Mesothelial cell of epicardium (in vitro differentiated cells): ENCODE measurements around the gene HTR3D. TPM values are rescaled to one million over a fixed set of nuclear protein-coding genes. Genes with fewer than 3 reads are reported as not detected.

Source experiments
- DNase-seq, 2 experiments: peaks; one replicate each; pipeline ENCODE4 v3.0.0; 2021; ENCODE audit warnings: low spot score in 2 of 2; ENCODE audit not compliant: unreplicated experiment in 2 of 2
- H3K27ac Mint-ChIP-seq: 2 replicates; pipeline ENCODE4 v1.8.0; 2021; ENCODE audit warnings: mixed read lengths
- H3K27me3 Mint-ChIP-seq: 2 replicates; pipeline ENCODE4 v1.8.0; 2021; ENCODE audit warnings: low read depth, mixed read lengths
- H3K36me3 Mint-ChIP-seq: 2 replicates; pipeline ENCODE4 v1.8.0; 2021; ENCODE audit warnings: mixed read lengths
- H3K4me1 Mint-ChIP-seq: 2 replicates; pipeline ENCODE4 v1.8.0; 2021; ENCODE audit warnings: mixed read lengths
- H3K4me3 Mint-ChIP-seq: 2 replicates; pipeline ENCODE4 v1.8.0; 2021; ENCODE audit warnings: mild to moderate bottlenecking, moderate library complexity, mixed read lengths
- H3K9me3 Mint-ChIP-seq: 2 replicates; pipeline ENCODE4 v1.8.0; 2021; ENCODE audit warnings: mixed read lengths
- CTCF ChIP-seq: fragments of 200-600 bp; sonication (generic); IDR thresholded peaks from one replicate; pipeline ENCODE4 v1.5.0; 2021; ENCODE audit warnings: antibody characterized with exemption; ENCODE audit not compliant: unreplicated experiment
- total RNA-seq: library from RNA; stranded (reverse); gene quantifications from 3 replicates; pipeline ENCODE4 v1.2.1, GENCODE V29; 2021

HTR3D gene
- total RNA-seq, 1 donor from 2014 or later = not detected

GRCh38 chr3:184039414-184039813 is 7.9 kb downstream of the HTR3D start:
- no peak for DNase-seq
- H3K36me3 Mint-ChIP-seq = no peaks in the 10 kb centered on the region
- no peaks in the 10 kb centered on the region for H3K9me3 Mint-ChIP-seq
- H3K27ac Mint-ChIP-seq = no peak overlapping the region
- peaks cover 7% of the 10 kb centered on the region for H3K27me3 Mint-ChIP-seq
- no peaks in the 10 kb centered on the region for H3K4me1 Mint-ChIP-seq
- H3K4me3 Mint-ChIP-seq = no peak overlapping the region
- TF ChIP-seq CTCF = no peak

GRCh38 chr3:184040010-184040409 is 8.5 kb downstream of the HTR3D start:
- no peak for TF ChIP-seq CTCF
- Mint-ChIP-seq H3K4me3 (no peak overlapping the region), H3K4me1 (no peaks in the 10 kb centered on the region), H3K9me3 (no peaks in the 10 kb centered on the region), H3K27me3 (peaks cover 4% of the 10 kb centered on the region), H3K27ac (no peak overlapping the region), H3K36me3 (no peaks in the 10 kb centered on the region)
- DNase-seq = no peak

- Mint-ChIP-seq H3K27me3 (peaks cover 2% of the 10 kb centered on the region), H3K9me3 (no peaks in the 10 kb centered on the region)
Measured at GRCh38 chr3:184042617-184043016, 11.1 kb downstream of the HTR3D start.

GRCh38 chr3:184045995-184046394 is 14.5 kb downstream of the HTR3D start:
- Mint-ChIP-seq H3K9me3 (no peaks in the 10 kb centered on the region), H3K27ac (no peak overlapping the region)

More at GRCh38 chr3:184042617-184043016, 11.1 kb downstream of the HTR3D start:
- Mint-ChIP-seq H3K4me1 (no peaks in the 10 kb centered on the region), H3K27ac (no peak overlapping the region), H3K4me3 (no peak overlapping the region), H3K36me3 (no peaks in the 10 kb centered on the region)
- no peak for DNase-seq
- TF ChIP-seq CTCF = no peak

GRCh38 chr3:184050217-184050847 is 18.8 kb downstream of the HTR3D start:
- Mint-ChIP-seq H3K4me3 (no peak overlapping the region), H3K36me3 (no peaks in the 10 kb centered on the region)

More at GRCh38 chr3:184045995-184046394, 14.5 kb downstream of the HTR3D start:
- Mint-ChIP-seq H3K4me1 (no peaks in the 10 kb centered on the region), H3K36me3 (no peaks in the 10 kb centered on the region), H3K4me3 (no peak overlapping the region), H3K27me3 (peaks cover 14% of the 10 kb centered on the region)
- DNase-seq = no peak
- no peak for TF ChIP-seq CTCF

More at GRCh38 chr3:184050217-184050847, 18.8 kb downstream of the HTR3D start:
- Mint-ChIP-seq H3K4me1 (no peaks in the 10 kb centered on the region), H3K27ac (no peak overlapping the region), H3K27me3 (peaks cover 45% of the 10 kb centered on the region), H3K9me3 (no peaks in the 10 kb centered on the region)
- no peak for DNase-seq
- no peak for TF ChIP-seq CTCF
